AG04450 (cell line): ENCODE results near the gene RALGPS1. TPM values are rescaled to one million over a fixed set of nuclear protein-coding genes. Genes with fewer than 3 reads are reported as not detected.

Source experiments
- CTCF ChIA-PET: fragments of 300-600, 350-600 bp; formaldehyde crosslinking; extraction: SDS; loops from one replicate; lab custom pipeline; 2022; ENCODE audit warnings: antibody characterized with exemption, inconsistent platforms; lab: Charles Lee
- POLR2A ChIA-PET: fragments of 350-600 bp; formaldehyde crosslinking; extraction: SDS; loops from one replicate; lab custom pipeline; 2021; ENCODE audit warnings: antibody characterized with exemption, inconsistent platforms; lab: Yijun Ruan, JAX
- DNase-seq: peaks from one replicate; pipeline ENCODE4 v3.0.0-alpha.2; 2011; ENCODE audit warnings: low read depth, low spot score
- H3K27ac ChIP-seq: one replicate; pipeline ENCODE4 v1.5.1; 2012; ENCODE audit warnings: low read depth, low read length, control low read depth
- H3K27me3 ChIP-seq: one replicate; pipeline ENCODE4 v1.6.0; 2012; ENCODE audit warnings: low read length; ENCODE audit not compliant: control insufficient read depth, insufficient read depth
- H3K4me3 ChIP-seq: 2 replicates; pipeline ENCODE4 v1.5.1; 2011; ENCODE audit warnings: mild to moderate bottlenecking, low read depth, low read length, control low read depth
- H3K9me3 ChIP-seq: 2 replicates; pipeline ENCODE4 v1.5.1; 2012; ENCODE audit warnings: low read length; ENCODE audit not compliant: control insufficient read depth, insufficient read depth
- polyA plus RNA-seq: library from polyadenylated mRNA; depleted of rRNA; stranded (reverse); fragments of >200 nt; gene quantifications from 2 replicates; pipeline ENCODE4 v1.2.3, GENCODE V29; 2011
- TF ChIP-seq, protein P1 (sequence below): IDR thresholded peaks from 2 replicates; pipeline ENCODE4 v1.5.1; 2011; ENCODE audit warnings: low read depth, low read length, control low read depth, inconsistent platforms

Gene RALGPS1
- polyA plus RNA-seq, 1 experiment = 4.6 TPM

DNA sequence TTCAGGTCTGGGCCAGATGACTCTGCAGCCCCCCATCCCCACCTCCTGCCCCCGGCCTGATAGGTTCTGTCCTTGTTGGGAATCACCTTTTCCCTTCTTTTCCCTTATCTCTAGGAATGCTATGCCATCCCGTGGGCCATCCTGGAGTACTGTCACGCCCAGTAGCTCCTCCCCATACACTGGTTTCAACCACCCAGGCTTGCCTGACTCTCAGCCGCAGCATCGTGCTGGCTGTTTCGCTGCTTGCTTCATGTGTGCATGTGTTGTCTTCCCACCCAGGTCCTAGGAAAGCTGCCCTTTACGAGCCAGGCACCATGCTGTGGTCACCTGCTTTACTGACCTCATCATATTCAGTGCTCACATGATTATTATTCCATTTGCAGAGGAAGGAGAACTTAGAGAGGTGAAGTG, 136.0 kb downstream of the RALGPS1 start:
- DNase-seq = no peak
- H3K27ac ChIP-seq = peak overlapping the region; percentile 11
- POLR2A ChIA-PET = interaction anchor here (0.7 kb wide), 1 partner anchor 109 kb away, joined by 3 read pairs; no protein-coding TSS in a partner anchor
- H3K27me3 ChIP-seq = no peaks in the 10 kb centered on the region
- no peak overlapping the region for H3K4me3 ChIP-seq
- TF ChIP-seq, protein P1, sequence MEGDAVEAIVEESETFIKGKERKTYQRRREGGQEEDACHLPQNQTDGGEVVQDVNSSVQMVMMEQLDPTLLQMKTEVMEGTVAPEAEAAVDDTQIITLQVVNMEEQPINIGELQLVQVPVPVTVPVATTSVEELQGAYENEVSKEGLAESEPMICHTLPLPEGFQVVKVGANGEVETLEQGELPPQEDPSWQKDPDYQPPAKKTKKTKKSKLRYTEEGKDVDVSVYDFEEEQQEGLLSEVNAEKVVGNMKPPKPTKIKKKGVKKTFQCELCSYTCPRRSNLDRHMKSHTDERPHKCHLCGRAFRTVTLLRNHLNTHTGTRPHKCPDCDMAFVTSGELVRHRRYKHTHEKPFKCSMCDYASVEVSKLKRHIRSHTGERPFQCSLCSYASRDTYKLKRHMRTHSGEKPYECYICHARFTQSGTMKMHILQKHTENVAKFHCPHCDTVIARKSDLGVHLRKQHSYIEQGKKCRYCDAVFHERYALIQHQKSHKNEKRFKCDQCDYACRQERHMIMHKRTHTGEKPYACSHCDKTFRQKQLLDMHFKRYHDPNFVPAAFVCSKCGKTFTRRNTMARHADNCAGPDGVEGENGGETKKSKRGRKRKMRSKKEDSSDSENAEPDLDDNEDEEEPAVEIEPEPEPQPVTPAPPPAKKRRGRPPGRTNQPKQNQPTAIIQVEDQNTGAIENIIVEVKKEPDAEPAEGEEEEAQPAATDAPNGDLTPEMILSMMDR = no peak
- H3K9me3 ChIP-seq = no peaks in the 10 kb centered on the region
- CTCF ChIA-PET = interaction anchor here (0.6 kb wide), 1 partner anchor 347 kb away, joined by 3 read pairs; no protein-coding TSS in a partner anchor

DNA sequence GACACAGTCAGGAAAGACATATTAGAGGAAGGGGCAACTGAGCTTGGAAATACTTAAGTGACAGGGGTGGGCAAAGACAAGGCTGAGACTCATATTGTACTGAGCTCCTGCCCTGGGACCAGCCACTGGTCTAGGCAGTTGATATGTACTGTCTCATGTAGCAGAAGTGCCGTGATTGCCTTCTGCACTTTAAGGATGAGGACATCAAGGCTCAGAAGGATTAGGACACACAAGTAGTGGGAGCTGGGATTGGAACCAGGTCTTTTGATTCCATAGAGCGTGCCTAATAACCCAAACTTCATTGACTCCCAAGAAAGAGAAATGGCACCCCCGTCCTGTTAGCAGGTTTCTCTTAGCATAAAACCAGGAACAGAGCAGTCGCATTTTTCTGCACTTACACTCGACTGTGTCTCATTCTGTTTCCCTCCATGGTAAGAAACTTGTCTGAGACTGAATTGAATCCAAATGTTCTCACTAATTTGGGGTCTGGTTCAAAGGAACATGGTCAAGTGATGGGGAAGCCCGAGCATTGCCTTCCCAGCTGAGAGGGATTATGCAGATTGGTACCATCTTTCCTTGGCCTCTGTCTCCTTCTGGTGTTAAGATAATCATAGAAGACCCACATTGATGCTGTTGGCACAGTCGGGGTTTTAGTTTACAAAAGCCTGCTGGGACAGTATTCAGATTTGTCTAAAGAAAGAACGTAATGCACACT, 137.5 kb downstream of the RALGPS1 start:
- POLR2A ChIA-PET = no interaction called here
- Histone ChIP-seq H3K4me3 (no peak overlapping the region), H3K9me3 (no peaks in the 10 kb centered on the region), H3K27ac (no peak overlapping the region), H3K27me3 (no peaks in the 10 kb centered on the region)
- TF ChIP-seq, protein P1 = no peak
- CTCF ChIA-PET = no interaction called here
- DNase-seq = no peak

DNA sequence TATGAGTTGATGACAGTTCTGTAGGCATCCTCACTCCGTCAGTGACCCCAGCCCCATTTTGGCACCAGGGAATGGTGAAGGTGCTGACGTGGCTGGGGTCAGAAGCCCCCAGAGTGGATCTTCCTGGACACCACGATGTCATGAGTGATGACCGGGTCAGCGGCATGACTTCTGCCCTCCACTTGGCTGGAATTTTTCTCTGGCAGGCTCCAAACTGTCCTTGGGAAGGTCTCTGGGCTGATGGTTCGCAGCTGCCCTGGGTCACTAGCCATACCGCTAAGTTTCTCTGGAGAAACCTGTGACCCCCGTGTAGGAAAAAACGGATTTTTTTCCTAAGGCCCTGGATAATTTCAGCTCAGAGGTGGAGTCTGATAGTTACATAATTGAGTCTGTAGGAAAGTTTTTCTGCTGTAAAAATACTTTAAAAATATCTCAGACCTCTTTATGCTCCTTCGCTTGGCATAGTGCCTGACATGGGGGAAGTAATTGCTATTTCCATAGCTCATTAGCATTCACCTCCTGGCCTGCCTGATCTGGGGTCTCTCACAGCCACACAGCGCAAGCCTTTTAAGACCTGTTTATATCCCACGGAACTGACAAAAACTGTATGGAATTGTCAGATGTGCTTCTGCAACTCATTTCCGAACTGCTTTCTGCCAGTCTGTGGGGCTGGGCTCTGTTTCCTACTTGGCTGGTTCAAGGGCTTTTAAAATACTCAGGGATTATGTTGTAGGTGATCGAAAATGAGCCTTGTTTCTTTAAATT, 138.7 kb downstream of the RALGPS1 start:
- no peak for DNase-seq
- no peak overlapping the region for H3K27ac ChIP-seq
- H3K9me3 ChIP-seq = no peaks in the 10 kb centered on the region
- H3K4me3 ChIP-seq = no peak overlapping the region
- no peaks in the 10 kb centered on the region for H3K27me3 ChIP-seq
- CTCF ChIA-PET = no interaction called here
- POLR2A ChIA-PET = no interaction called here
- TF ChIP-seq, protein P1 = no peak

DNA sequence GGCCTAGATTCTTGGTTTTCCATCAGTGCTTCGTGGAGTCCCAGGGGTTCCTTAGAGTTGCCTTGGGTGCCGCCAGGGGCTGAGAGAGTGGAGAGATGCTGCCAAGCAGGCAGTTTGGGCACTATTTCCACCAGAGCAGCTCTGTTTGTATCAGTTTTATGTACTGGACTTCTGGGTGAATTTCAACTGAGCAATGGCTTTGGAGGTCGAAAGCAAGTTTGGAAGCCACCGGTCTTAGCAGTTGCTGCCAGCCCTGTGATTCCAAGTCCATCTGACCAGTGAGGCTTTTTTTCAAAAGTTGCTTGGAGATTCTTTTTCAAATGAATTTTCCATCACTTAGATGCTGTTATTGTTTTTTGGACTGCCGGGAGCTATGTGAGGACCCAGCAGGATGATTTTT, 139.4 kb downstream of the RALGPS1 start:
- POLR2A ChIA-PET = no interaction called here
- Histone ChIP-seq H3K27me3 (no peaks in the 10 kb centered on the region), H3K27ac (no peak overlapping the region), H3K9me3 (no peaks in the 10 kb centered on the region), H3K4me3 (no peak overlapping the region)
- DNase-seq = no peak
- TF ChIP-seq, protein P1 = no peak
- CTCF ChIA-PET = no interaction called here

DNA sequence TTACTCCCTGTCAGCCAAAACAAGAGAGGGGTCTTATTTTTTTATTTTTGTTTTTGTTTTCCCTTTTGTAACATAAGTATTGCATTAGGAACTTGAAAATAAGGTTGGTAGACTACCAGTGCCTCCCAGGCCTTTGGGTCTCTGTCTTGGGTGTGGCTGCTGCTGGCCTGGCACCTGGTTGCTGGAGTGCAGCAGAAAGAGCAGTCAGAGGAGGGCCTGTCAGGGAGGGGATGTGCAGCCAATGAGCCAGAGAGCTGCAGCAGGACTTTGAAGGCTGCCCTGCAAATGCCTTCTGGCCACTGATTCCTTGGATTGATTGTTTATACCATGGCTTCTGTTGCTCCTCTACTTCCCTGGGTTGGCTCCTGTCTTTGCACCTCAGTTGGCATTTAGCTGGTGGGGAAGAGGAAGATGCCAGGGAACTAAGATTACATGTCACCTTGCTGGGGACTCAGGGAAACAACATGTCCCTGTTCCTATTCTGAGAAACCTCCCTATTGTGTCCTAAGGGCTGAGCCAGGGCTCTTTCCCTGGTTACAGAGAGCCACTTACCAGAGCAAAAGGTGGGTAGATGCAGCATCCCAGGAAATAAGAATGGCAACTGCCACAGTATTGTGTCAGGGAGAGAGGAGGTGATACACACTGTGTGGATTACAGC, 141.3 kb downstream of the RALGPS1 start:
- H3K9me3 ChIP-seq = no peaks in the 10 kb centered on the region
- H3K27me3 ChIP-seq = no peaks in the 10 kb centered on the region
- ChIA-PET CTCF (no interaction called here), POLR2A (no interaction called here)
- no peak overlapping the region for H3K27ac ChIP-seq
- no peak for DNase-seq
- TF ChIP-seq, protein P1 = no peak
- H3K4me3 ChIP-seq = no peak overlapping the region
